Measurements from ENCODE around the gene GRM7.

DNA sequence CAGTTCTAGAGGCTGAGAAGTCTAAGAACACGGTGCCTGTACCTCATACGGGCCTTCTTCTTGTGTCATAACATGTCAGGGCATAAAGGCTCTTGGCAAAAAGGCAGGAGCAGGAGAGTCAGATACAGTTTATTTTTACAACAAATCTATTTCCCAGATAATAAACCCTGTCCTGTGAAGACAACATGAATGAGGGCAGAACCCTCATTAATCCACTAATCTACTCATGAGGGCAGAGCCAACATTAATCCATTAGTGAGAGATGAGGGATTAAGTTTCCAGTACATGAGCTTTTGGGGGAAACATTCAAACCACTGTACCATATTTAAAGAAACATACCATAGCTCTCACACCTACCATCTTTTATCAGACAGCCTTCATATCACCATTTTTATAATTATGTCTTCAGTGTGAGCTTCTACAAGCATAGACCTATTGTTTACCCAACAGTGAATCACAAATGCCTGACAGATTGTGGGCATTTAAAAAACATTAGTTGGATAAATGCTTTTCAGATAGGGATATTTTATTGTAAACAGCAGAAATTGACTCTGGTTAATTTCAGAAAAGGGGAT, 645.8 kb downstream of the GRM7 start:
- TF ChIP-seq, protein P1, sequence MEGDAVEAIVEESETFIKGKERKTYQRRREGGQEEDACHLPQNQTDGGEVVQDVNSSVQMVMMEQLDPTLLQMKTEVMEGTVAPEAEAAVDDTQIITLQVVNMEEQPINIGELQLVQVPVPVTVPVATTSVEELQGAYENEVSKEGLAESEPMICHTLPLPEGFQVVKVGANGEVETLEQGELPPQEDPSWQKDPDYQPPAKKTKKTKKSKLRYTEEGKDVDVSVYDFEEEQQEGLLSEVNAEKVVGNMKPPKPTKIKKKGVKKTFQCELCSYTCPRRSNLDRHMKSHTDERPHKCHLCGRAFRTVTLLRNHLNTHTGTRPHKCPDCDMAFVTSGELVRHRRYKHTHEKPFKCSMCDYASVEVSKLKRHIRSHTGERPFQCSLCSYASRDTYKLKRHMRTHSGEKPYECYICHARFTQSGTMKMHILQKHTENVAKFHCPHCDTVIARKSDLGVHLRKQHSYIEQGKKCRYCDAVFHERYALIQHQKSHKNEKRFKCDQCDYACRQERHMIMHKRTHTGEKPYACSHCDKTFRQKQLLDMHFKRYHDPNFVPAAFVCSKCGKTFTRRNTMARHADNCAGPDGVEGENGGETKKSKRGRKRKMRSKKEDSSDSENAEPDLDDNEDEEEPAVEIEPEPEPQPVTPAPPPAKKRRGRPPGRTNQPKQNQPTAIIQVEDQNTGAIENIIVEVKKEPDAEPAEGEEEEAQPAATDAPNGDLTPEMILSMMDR (IDR thresholded peaks at IDR 0.05), result no peak
- TF ChIP-seq POLR2A (IDR thresholded peaks at IDR 0.05), result no peak
